ENCODE measurements around the gene DENND4C. TPM values are rescaled to one million over a fixed set of nuclear protein-coding genes. Genes with fewer than 3 reads are reported as not detected.

DENND4C gene
- total RNA-seq, 2 experiments from 2014 or later: 17.8 to 20.2 TPM

GRCh38 chr9:19199012-19199411 is 31.5 kb upstream of the DENND4C start:
- POLR2A ChIA-PET: no interaction called here
- Mint-ChIP-seq H3K36me3 (no peaks in the 10 kb centered on the region), H3K4me1 (ENCODE audit: low read depth) (peaks cover 2% of the 10 kb centered on the region), H3K27me3 (no peaks in the 10 kb centered on the region), H3K4me3 (no peak overlapping the region), H3K9me3 (peaks cover under 1% of the 10 kb centered on the region), H3K27ac (no peak overlapping the region)
- DNase-seq: no peak
- CTCF ChIA-PET: interaction anchor here (0.6 kb wide), 1 partner anchor 322 kb away, joined by 3 read pairs; no protein-coding TSS in a partner anchor
- intact Hi-C loops (cut with micrococcal nuclease): no loop called here

- Mint-ChIP-seq H3K4me3 (no peak overlapping the region), H3K27ac (no peak overlapping the region), H3K4me1 (ENCODE audit: low read depth) (peaks cover 2% of the 10 kb centered on the region), H3K9me3 (no peaks in the 10 kb centered on the region), H3K27me3 (no peaks in the 10 kb centered on the region), H3K36me3 (no peaks in the 10 kb centered on the region)
- no peak for DNase-seq
- CTCF ChIA-PET: interaction anchor here (0.6 to 1.2 kb wide), 2 partner anchors 16 to 26 kb away, joined by 3 to 5 read pairs; no protein-coding TSS in a partner anchor
- POLR2A ChIA-PET: no interaction called here
- intact Hi-C loops (cut with micrococcal nuclease): no loop called here
Observed at GRCh38 chr9:19200229-19200628, 30.3 kb upstream of the DENND4C start.

GRCh38 chr9:19201899-19202891 is 28.3 kb upstream of the DENND4C start:
- no peak overlapping the region for H3K4me3 Mint-ChIP-seq
- no peaks in the 10 kb centered on the region for H3K9me3 Mint-ChIP-seq
- POLR2A ChIA-PET: no interaction called here
- CTCF ChIA-PET: interaction anchor here (0.7 kb wide), 1 partner anchor 574 kb away, joined by 3 read pairs; no protein-coding TSS in a partner anchor
- intact Hi-C loops (cut with micrococcal nuclease): no loop called here
- H3K27ac Mint-ChIP-seq: no peak overlapping the region
- H3K4me1 Mint-ChIP-seq (ENCODE audit: low read depth): peaks cover 2% of the 10 kb centered on the region
- no peak for DNase-seq
- H3K36me3 Mint-ChIP-seq: no peaks in the 10 kb centered on the region
- H3K27me3 Mint-ChIP-seq: no peaks in the 10 kb centered on the region

GRCh38 chr9:19203058-19203457 is 27.4 kb upstream of the DENND4C start:
- POLR2A ChIA-PET: no interaction called here
- DNase-seq: no peak
- no peaks in the 10 kb centered on the region for H3K36me3 Mint-ChIP-seq
- H3K27ac Mint-ChIP-seq: no peak overlapping the region
- no peaks in the 10 kb centered on the region for H3K27me3 Mint-ChIP-seq
- no peak overlapping the region for H3K4me3 Mint-ChIP-seq
- H3K4me1 Mint-ChIP-seq (ENCODE audit: low read depth): peaks cover 2% of the 10 kb centered on the region
- intact Hi-C loops (cut with micrococcal nuclease): no loop called here
- CTCF ChIA-PET: interaction anchor here (1.5 kb wide), 1 partner anchor 16 kb away, joined by 3 read pairs; no protein-coding TSS in a partner anchor
- no peaks in the 10 kb centered on the region for H3K9me3 Mint-ChIP-seq

GRCh38 chr9:19208653-19209052 is 21.8 kb upstream of the DENND4C start:
- Mint-ChIP-seq H3K4me3 (no peak overlapping the region), H3K36me3 (no peaks in the 10 kb centered on the region), H3K27me3 (peaks cover 2% of the 10 kb centered on the region), H3K4me1 (ENCODE audit: low read depth) (no peaks in the 10 kb centered on the region), H3K9me3 (no peaks in the 10 kb centered on the region), H3K27ac (no peak overlapping the region)
- CTCF ChIA-PET: no interaction called here
- DNase-seq: no peak
- POLR2A ChIA-PET: no interaction called here
- intact Hi-C loops (cut with micrococcal nuclease): no loop called here

GRCh38 chr9:19209188-19209587 is 21.3 kb upstream of the DENND4C start:
- DNase-seq: no peak
- no peak overlapping the region for H3K4me3 Mint-ChIP-seq
- H3K9me3 Mint-ChIP-seq: no peaks in the 10 kb centered on the region
- no peak overlapping the region for H3K27ac Mint-ChIP-seq
- ChIA-PET CTCF (no interaction called here), POLR2A (no interaction called here)
- H3K4me1 Mint-ChIP-seq (ENCODE audit: low read depth): no peaks in the 10 kb centered on the region
- H3K36me3 Mint-ChIP-seq: no peaks in the 10 kb centered on the region
- intact Hi-C loops (cut with micrococcal nuclease): no loop called here
- H3K27me3 Mint-ChIP-seq: peaks cover 2% of the 10 kb centered on the region

- Mint-ChIP-seq H3K9me3 (no peaks in the 10 kb centered on the region), H3K27ac (no peak overlapping the region), H3K4me1 (ENCODE audit: low read depth) (no peaks in the 10 kb centered on the region), H3K36me3 (no peaks in the 10 kb centered on the region), H3K27me3 (peaks cover 2% of the 10 kb centered on the region), H3K4me3 (no peak overlapping the region)
- ChIA-PET POLR2A (no interaction called here), CTCF (no interaction called here)
- no peak for DNase-seq
- intact Hi-C loops (cut with micrococcal nuclease): no loop called here
Observed at GRCh38 chr9:19213823-19214222, 16.7 kb upstream of the DENND4C start.

- no peak overlapping the region for H3K4me3 Mint-ChIP-seq
- H3K27ac Mint-ChIP-seq: no peak overlapping the region
- POLR2A ChIA-PET: interaction anchor here (0.5 kb wide), 1 partner anchor 24 kb away, joined by 3 read pairs; no protein-coding TSS in a partner anchor
- H3K9me3 Mint-ChIP-seq: no peaks in the 10 kb centered on the region
- no peaks in the 10 kb centered on the region for H3K4me1 Mint-ChIP-seq (ENCODE audit: low read depth)
- CTCF ChIA-PET: no interaction called here
- H3K36me3 Mint-ChIP-seq: no peaks in the 10 kb centered on the region
- DNase-seq: no peak
- intact Hi-C loops (cut with micrococcal nuclease): no loop called here
- no peaks in the 10 kb centered on the region for H3K27me3 Mint-ChIP-seq
Observed at GRCh38 chr9:19216466-19216865, 14.0 kb upstream of the DENND4C start.

GRCh38 chr9:19221326-19221725 is 9.2 kb upstream of the DENND4C start:
- intact Hi-C loops (cut with micrococcal nuclease): no loop called here
- Mint-ChIP-seq H3K27ac (no peak overlapping the region), H3K4me1 (ENCODE audit: low read depth) (no peaks in the 10 kb centered on the region), H3K36me3 (no peaks in the 10 kb centered on the region), H3K9me3 (no peaks in the 10 kb centered on the region), H3K4me3 (no peak overlapping the region), H3K27me3 (no peaks in the 10 kb centered on the region)
- POLR2A ChIA-PET: no interaction called here
- CTCF ChIA-PET: no interaction called here
- no peak for DNase-seq

GRCh38 chr9:19223724-19224123 is 6.8 kb upstream of the DENND4C start:
- Mint-ChIP-seq H3K4me3 (no peak overlapping the region), H3K4me1 (ENCODE audit: low read depth) (no peaks in the 10 kb centered on the region), H3K36me3 (no peaks in the 10 kb centered on the region), H3K27ac (no peak overlapping the region), H3K9me3 (no peaks in the 10 kb centered on the region), H3K27me3 (no peaks in the 10 kb centered on the region)
- ChIA-PET CTCF (no interaction called here), POLR2A (no interaction called here)
- DNase-seq: no peak
- intact Hi-C loops (cut with micrococcal nuclease): no loop called here

- DNase-seq: no peak
- Mint-ChIP-seq H3K27me3 (no peaks in the 10 kb centered on the region), H3K9me3 (no peaks in the 10 kb centered on the region), H3K27ac (no peak overlapping the region), H3K4me1 (ENCODE audit: low read depth) (peaks cover under 1% of the 10 kb centered on the region), H3K36me3 (no peaks in the 10 kb centered on the region), H3K4me3 (no peak overlapping the region)
- ChIA-PET POLR2A (no interaction called here), CTCF (no interaction called here)
- intact Hi-C loops (cut with micrococcal nuclease): no loop called here
Observed at GRCh38 chr9:19224563-19224962, 5.9 kb upstream of the DENND4C start.

GRCh38 chr9:19229595-19230354 is 718 bp upstream of the DENND4C start:
- no peaks in the 10 kb centered on the region for H3K36me3 Mint-ChIP-seq
- intact Hi-C loops (cut with micrococcal nuclease): loop anchor here (1.0 to 5.0 kb wide), 5 partner anchors 45 to 228 kb away; partner anchors contain the start of genes HAUS6 and RRAGA
- no peaks in the 10 kb centered on the region for H3K27me3 Mint-ChIP-seq
- no peaks in the 10 kb centered on the region for H3K9me3 Mint-ChIP-seq
- H3K27ac Mint-ChIP-seq: peak overlapping the region; percentile 58
- POLR2A ChIA-PET: interaction anchor here (0.5 to 2.0 kb wide), 4 partner anchors 43 to 150 kb away, joined by 3 to 6 read pairs (median 4); partner anchors contain the start of gene RPS6
- H3K4me3 Mint-ChIP-seq: no peak overlapping the region
- CTCF ChIA-PET: interaction anchor here (1.1 to 1.7 kb wide), 3 partner anchors 55 to 235 kb away, joined by 3 to 6 read pairs (median 5); partner anchors contain the start of gene RRAGA
- DNase-seq: no peak
- H3K4me1 Mint-ChIP-seq (ENCODE audit: low read depth): peaks cover 10% of the 10 kb centered on the region
